GM13976 (cell line): ENCODE results near the gene SOST.

Experiments
- DNase-seq: peaks from one replicate; pipeline ENCODE4 v3.0.0; 2012; ENCODE audit warnings: low spot score
- CTCF ChIP-seq: IDR thresholded peaks from 2 replicates; pipeline ENCODE4 v1.5.1; 2012; ENCODE audit warnings: borderline replicate concordance, mild to moderate bottlenecking; ENCODE audit not compliant: insufficient read depth; ENCODE audit errors: extremely low read depth, missing control alignments, control extremely low read depth
- in situ Hi-C: fragments of 300-500 bp; cut with MboI; formaldehyde crosslinking; loops from one replicate; pipeline ENCODE4 v1.12.0; 2022; ENCODE audit warnings: low sequenced_read_pairs, mixed read lengths, inconsistent platforms; ENCODE audit not compliant: unreplicated experiment

Gene SOST

DNA sequence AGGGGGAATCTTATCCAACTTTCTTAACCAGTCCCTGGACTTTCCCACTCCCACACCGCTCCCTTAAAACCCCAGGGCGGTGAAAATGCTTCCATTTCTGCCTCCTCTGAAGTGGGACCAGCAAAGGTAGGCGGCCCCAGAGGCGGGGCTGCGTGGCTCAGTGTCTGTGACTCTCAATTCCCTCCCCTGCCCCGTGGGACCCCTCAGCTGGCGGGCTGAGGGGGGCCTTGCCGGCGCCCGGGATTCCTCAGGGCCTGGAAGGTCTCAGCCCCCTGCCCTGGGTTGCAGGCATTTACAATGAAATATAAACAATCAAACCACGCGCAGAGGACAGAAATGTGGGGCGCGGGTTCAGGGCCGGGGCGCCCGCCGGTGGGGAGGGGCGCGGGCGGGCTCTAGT is 3.6 kb downstream of the SOST start:
- in situ Hi-C loops = no loop called here
- peak; percentile 15 for DNase-seq
- TF ChIP-seq CTCF = no peak

- in situ Hi-C loops = no loop called here
- peak; percentile 71 for DNase-seq
- no peak for TF ChIP-seq CTCF
Measured at GRCh38 chr17:43753493-43754129, 5.0 kb downstream of the SOST start.

DNA sequence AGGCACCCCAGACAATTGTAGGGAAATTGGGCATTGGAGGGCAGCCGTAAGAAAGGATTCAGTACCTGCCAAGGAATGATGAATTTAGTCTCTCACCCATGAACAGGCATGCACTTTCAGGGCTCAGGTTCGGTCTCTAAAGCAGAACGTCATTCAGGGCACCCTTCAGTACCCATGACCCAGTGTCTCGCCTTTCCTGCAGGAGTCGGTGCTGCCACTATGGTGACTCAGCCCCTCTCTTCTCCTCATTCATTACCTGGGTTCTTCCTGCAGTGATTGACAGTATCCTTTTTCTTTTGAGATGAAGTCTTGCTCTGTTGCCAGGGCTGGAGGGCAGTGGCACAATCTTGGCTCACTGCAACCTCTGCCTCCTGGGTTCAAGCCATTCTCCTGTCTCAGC is 8.4 kb downstream of the SOST start:
- TF ChIP-seq CTCF = no peak
- in situ Hi-C loops = no loop called here
- DNase-seq = no peak

GRCh38 chr17:43745541-43745940 is 13.1 kb downstream of the SOST start:
- in situ Hi-C loops = loop anchor here (5.0 kb wide), 1 partner anchor 43 kb away; no protein-coding TSS in a partner anchor
- DNase-seq = no peak
- TF ChIP-seq CTCF = no peak

GRCh38 chr17:43741636-43742035 is 17.0 kb downstream of the SOST start:
- in situ Hi-C loops = no loop called here
- TF ChIP-seq CTCF = no peak
- no peak for DNase-seq

GRCh38 chr17:43740541-43740940 is 18.1 kb downstream of the SOST start:
- no peak for TF ChIP-seq CTCF
- no peak for DNase-seq
- in situ Hi-C loops = no loop called here
